HUES64 (cell line): ENCODE data around the gene FARP2.

Experiments used
- H3K27ac ChIP-seq: 2 replicates; pipeline ENCODE4 v1.7.0; 2013; ENCODE audit warnings: low read depth, low read length, inconsistent platforms
- H3K27me3 ChIP-seq: 2 replicates; pipeline ENCODE4 v1.6.1; 2013; ENCODE audit warnings: mild to moderate bottlenecking, low read length; ENCODE audit not compliant: insufficient read depth
- H3K36me3 ChIP-seq: 2 replicates; pipeline ENCODE4 v1.6.1; 2013; ENCODE audit warnings: mild to moderate bottlenecking, low read length; ENCODE audit not compliant: insufficient read depth
- H3K4me1 ChIP-seq: 2 replicates; pipeline ENCODE4 v1.6.1; 2013; ENCODE audit warnings: mild to moderate bottlenecking, low read length, moderate library complexity; ENCODE audit not compliant: insufficient read depth
- H3K4me3 ChIP-seq: 2 replicates; pipeline ENCODE4 v1.5.1; 2013; ENCODE audit warnings: mild to moderate bottlenecking, low read length, moderate library complexity
- H3K9ac ChIP-seq: 2 replicates; pipeline ENCODE4 v1.6.1; 2013; ENCODE audit warnings: mild to moderate bottlenecking, low read depth, low read length
- H3K9me3 ChIP-seq: 2 replicates; pipeline ENCODE4 v1.6.1; 2013; ENCODE audit warnings: low read depth, low read length; ENCODE audit not compliant: insufficient read depth
- WGBS: fragments of 150-250, 120-280 bp; methylation state at CpG from one replicate; pipeline ENCODE4 v1.1.7; 2013; ENCODE audit warnings: missing lambda C conversion rate; 5-methylcytosine and 5-hydroxymethylcytosine counted together

Gene FARP2

GRCh38 chr2:241531161-241531722 lies 175.2 kb downstream of the FARP2 start:
- H3K36me3 ChIP-seq = no peaks in the 10 kb centered on the region
- no peaks in the 10 kb centered on the region for H3K4me1 ChIP-seq
- no peaks in the 10 kb centered on the region for H3K27me3 ChIP-seq
- 94% methylated on average over 12 of the region's 13 CpGs for WGBS
- no peak overlapping the region for H3K27ac ChIP-seq
- H3K4me3 ChIP-seq = no peak overlapping the region
- H3K9me3 ChIP-seq = peaks cover 4% of the 10 kb centered on the region; the same call in 1 of the 2 replicates
- no peak overlapping the region for H3K9ac ChIP-seq

DNA sequence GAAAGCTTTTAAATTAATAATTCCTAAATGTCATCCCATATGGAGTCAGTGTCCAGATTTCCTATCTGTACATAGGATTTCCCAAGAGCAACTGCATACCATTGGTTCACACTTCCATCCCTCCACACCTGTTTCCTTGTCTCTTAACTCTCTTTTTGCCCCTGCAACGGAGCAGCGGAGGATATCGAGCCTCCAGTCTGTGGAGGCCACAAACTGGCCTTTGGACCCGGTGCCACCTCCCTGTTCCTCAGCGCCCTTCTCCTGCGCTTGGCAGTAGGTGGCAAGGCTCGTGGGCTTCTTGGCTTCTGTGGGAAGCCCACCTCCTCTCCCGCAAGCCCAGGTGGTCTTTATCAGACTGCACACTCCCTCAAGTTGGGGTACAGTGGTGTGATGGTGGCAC lies 176.1 kb downstream of the FARP2 start:
- H3K9ac ChIP-seq = no peak overlapping the region
- WGBS = 95% methylated on average over 8 of the region's 8 CpGs
- no peaks in the 10 kb centered on the region for H3K36me3 ChIP-seq
- H3K4me1 ChIP-seq = no peaks in the 10 kb centered on the region
- H3K4me3 ChIP-seq = no peak overlapping the region
- H3K27me3 ChIP-seq = no peaks in the 10 kb centered on the region
- H3K9me3 ChIP-seq = no peaks in the 10 kb centered on the region
- H3K27ac ChIP-seq = no peak overlapping the region

GRCh38 chr2:241532733-241533601 lies 176.9 kb downstream of the FARP2 start:
- H3K9me3 ChIP-seq = no peaks in the 10 kb centered on the region
- no peaks in the 10 kb centered on the region for H3K4me1 ChIP-seq
- H3K4me3 ChIP-seq = no peak overlapping the region
- WGBS = 92% methylated on average over 26 of the region's 26 CpGs
- no peak overlapping the region for H3K9ac ChIP-seq
- H3K36me3 ChIP-seq = no peaks in the 10 kb centered on the region
- H3K27ac ChIP-seq = no peak overlapping the region
- H3K27me3 ChIP-seq = no peaks in the 10 kb centered on the region

DNA sequence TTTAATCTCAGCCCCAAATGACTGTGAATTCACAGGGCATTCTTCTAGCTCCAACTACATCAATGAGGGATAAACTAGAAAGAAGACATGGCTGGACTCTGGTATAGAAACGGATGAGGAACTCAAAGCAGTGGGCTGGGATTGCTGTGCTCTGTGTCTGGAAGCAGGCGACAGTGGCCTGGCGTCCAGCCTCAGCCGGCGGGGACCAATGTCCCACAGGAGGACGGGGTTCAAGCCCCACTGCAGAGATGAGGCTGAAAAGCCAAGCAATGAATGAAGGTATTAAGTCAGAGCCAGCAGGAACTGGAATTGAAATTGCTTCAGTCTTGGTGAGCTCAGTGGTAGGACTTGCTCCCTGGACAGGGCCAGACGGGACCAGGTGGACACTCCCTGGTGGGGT lies 178.2 kb downstream of the FARP2 start:
- Histone ChIP-seq H3K9me3 (no peaks in the 10 kb centered on the region), H3K4me1 (no peaks in the 10 kb centered on the region), H3K9ac (no peak overlapping the region), H3K27me3 (no peaks in the 10 kb centered on the region), H3K36me3 (no peaks in the 10 kb centered on the region), H3K4me3 (no peak overlapping the region), H3K27ac (no peak overlapping the region)
- 90% methylated on average over 7 of the region's 7 CpGs for WGBS

DNA sequence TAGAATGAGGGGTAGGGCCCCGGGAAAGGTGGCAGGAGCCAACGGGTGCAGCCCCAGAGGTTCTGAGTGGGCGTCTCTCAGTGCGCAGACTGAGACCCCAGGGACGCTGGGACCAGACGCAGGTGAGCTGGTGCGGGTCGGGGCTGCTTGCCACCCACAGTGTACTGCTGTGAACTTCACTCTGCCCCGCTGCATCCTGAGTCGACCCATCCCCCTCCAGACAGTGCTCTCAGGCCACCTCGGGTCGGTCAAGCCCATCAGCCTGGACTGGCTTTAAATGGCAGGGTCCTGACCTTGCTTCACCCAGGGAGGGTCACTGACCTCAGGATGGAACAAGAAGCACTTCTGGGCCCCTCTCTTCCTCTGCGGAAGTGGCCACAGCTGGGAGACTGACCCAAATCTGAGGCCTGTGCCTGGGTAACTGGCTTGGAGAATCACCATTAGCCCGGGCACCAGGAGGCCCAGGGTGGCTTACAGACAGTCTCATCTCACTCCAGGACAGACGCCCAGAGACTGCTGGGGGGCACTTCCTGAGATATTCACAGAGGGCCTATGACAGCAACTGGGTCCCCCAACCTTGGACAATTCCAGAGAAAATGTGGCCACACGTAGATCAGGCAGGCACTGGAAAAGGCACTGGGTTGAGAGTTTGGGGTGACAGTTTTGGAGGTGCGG lies 178.8 kb downstream of the FARP2 start:
- Histone ChIP-seq H3K27ac (no peak overlapping the region), H3K9me3 (no peaks in the 10 kb centered on the region), H3K4me3 (no peak overlapping the region), H3K36me3 (no peaks in the 10 kb centered on the region), H3K9ac (no peak overlapping the region), H3K27me3 (peaks cover 3% of the 10 kb centered on the region; the same call in 1 of the 2 replicates), H3K4me1 (no peaks in the 10 kb centered on the region)
- WGBS = 87% methylated on average over 17 of the region's 17 CpGs

DNA sequence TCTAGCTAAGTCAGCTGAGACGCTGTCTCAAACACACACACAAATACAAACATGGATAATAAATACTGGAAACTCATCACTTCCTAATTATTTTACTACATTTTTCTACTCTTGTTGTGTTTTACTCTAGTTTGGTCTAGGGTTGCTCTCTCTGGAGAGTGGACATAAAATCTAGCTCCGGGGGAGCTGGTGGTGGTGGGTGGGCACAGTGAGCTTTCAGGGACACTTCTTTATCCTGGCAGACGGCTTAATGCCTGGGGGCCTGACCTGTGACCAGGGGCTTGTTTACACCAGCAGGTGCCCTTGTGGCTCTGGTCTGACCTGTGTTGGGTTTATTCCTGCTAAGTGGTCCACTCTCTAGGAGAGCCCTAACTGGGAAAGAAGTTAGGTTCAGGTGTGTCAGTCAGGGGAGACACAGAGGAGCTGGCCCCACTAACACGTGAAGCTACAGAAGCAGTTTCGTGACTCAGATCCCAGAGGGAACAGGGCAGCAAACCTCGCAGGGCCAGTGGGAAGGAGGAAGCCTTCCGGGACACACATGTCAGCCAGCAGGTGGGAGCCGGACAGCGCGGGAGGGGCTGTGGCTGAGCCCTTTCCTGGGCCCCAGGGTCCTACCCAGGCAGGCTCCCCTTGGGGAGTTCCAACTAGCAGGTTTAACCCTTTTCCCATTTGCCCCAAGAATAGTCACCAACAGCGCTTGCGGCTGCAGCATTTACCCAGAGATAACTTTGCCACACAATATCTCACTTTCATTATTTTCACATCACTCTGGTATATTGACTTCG lies 180.0 kb downstream of the FARP2 start:
- H3K4me1 ChIP-seq = no peaks in the 10 kb centered on the region
- no peak overlapping the region for H3K9ac ChIP-seq
- H3K36me3 ChIP-seq = no peaks in the 10 kb centered on the region
- peaks cover 14% of the 10 kb centered on the region for H3K27me3 ChIP-seq
- no peaks in the 10 kb centered on the region for H3K9me3 ChIP-seq
- H3K4me3 ChIP-seq = no peak overlapping the region
- 79% methylated on average over 13 of the region's 13 CpGs for WGBS
- H3K27ac ChIP-seq = no peak overlapping the region

GRCh38 chr2:241538838-241539615 lies 182.9 kb downstream of the FARP2 start:
- Histone ChIP-seq H3K27ac (no peak overlapping the region), H3K27me3 (peaks cover 37% of the 10 kb centered on the region), H3K4me3 (no peak overlapping the region), H3K9ac (no peak overlapping the region), H3K4me1 (no peaks in the 10 kb centered on the region), H3K36me3 (no peaks in the 10 kb centered on the region), H3K9me3 (no peaks in the 10 kb centered on the region)
- 85% methylated on average over 15 of the region's 15 CpGs for WGBS

- H3K9me3 ChIP-seq = no peaks in the 10 kb centered on the region
- 90% methylated on average over 11 of the region's 11 CpGs for WGBS
- H3K9ac ChIP-seq = no peak overlapping the region
- H3K27ac ChIP-seq = no peak overlapping the region
- H3K4me1 ChIP-seq = no peaks in the 10 kb centered on the region
- H3K27me3 ChIP-seq = peaks cover 37% of the 10 kb centered on the region
- H3K4me3 ChIP-seq = no peak overlapping the region
- H3K36me3 ChIP-seq = no peaks in the 10 kb centered on the region
These were observed 183.7 kb downstream of the FARP2 start for GRCh38 chr2:241539616-241540374.

- H3K9me3 ChIP-seq = no peaks in the 10 kb centered on the region
- H3K27ac ChIP-seq = no peak overlapping the region
- H3K9ac ChIP-seq = no peak overlapping the region
- peak overlapping the region; percentile 66 for H3K4me3 ChIP-seq
- H3K27me3 ChIP-seq = peaks cover 37% of the 10 kb centered on the region
- WGBS = 75% methylated on average over 10 of the region's 10 CpGs
- H3K36me3 ChIP-seq = no peaks in the 10 kb centered on the region
- no peaks in the 10 kb centered on the region for H3K4me1 ChIP-seq
These were observed 184.3 kb downstream of the FARP2 start for GRCh38 chr2:241540401-241540770.
